Esophagus muscularis mucosa (tissue), 4 donors: ENCODE measurements around the gene CRYZL1.

Experiments used
- CTCF ChIP-seq, 3 experiments: fragments of 200-600 bp in 2 of 3; fragments of 450-650 bp in 1 of 3; sonication (generic) in 2 of 3; IDR thresholded peaks; one replicate each; pipeline ENCODE4 v1.5.1; 2017 to 2019; ENCODE audit warnings: antibody characterized with exemption in 3 of 3, mild to moderate bottlenecking in 2 of 3, moderate library complexity in 1 of 3
- EP300 ChIP-seq: sonication (generic); formaldehyde crosslinking; IDR thresholded peaks from one replicate; pipeline ENCODE4 v1.6.1; 2017; ENCODE audit warnings: antibody characterized with exemption
- POLR2A ChIP-seq: fragments of 450-650 bp; IDR thresholded peaks from one replicate; pipeline ENCODE4 v1.6.1; 2017; ENCODE audit warnings: antibody characterized with exemption, moderate library complexity, mild to moderate bottlenecking, low read depth

- TF ChIP-seq CTCF (IDR thresholded peaks at IDR 0.05), result no peak
- no peak for TF ChIP-seq POLR2A
- TF ChIP-seq EP300, result no peak
Measured at GRCh38 chr21:33541105-33541711, 100.3 kb downstream of the CRYZL1 start.
